ENCODE measurements around the gene SEZ6.

The SEZ6 gene

DNA sequence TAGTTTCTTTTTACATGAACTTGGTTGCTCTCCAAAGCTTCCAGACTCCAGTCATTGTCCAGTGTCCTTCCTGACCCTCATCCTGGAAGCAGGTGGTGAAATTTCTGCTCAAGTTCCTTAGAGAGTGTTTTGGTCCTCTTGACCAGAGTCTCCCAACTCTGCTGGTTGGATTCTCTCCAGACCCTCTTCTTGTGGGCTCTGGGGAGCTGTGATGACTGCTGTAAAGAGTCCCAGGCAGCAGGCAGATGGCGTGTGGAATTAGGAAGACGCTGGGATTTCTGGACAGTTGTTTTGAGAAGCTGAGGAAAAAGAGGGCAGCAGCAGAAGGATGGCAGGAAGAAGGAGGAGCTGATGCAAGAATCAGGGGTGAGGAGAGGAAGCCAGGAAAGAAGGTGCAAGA lies 1.6 kb upstream of the SEZ6 start:
- Histone ChIP-seq H3K4me1 (ENCODE audit: control insufficient read depth in 2 of 2, insufficient read depth in 2 of 2, low read length in 2 of 2) (peaks cover 0 to 4% of the 10 kb centered on the region in 2 donors), H3K27me3 (ENCODE audit: control insufficient read depth in 2 of 2, insufficient read depth in 2 of 2, low read length in 2 of 2) (peaks cover 35 to 36% of the 10 kb centered on the region in 2 donors)

GRCh38 chr17:29004081-29004692 lies 1.6 kb downstream of the SEZ6 start:
- Histone ChIP-seq H3K27ac (ENCODE audit: low read depth in 2 of 2, low read length in 2 of 2) (no peak overlapping the region), H3K27me3 (ENCODE audit: control insufficient read depth in 2 of 2, insufficient read depth in 2 of 2, low read length in 2 of 2) (peaks cover 32 to 41% of the 10 kb centered on the region in 2 donors), H3K9ac (ENCODE audit: low read depth in 1 of 2, low read length in 2 of 2) (no peak overlapping the region), H3K4me1 (ENCODE audit: control insufficient read depth in 2 of 2, insufficient read depth in 2 of 2, low read length in 2 of 2) (peaks cover 0 to 4% of the 10 kb centered on the region in 2 donors), H3K4me3 (ENCODE audit: low read length in 2 of 2) (no peak overlapping the region), H3K36me3 (ENCODE audit: control insufficient read depth in 2 of 2, insufficient read depth in 2 of 2, low read length in 2 of 2) (no peaks in the 10 kb centered on the region), H3K9me3 (ENCODE audit: control insufficient read depth in 2 of 2, low read length in 2 of 2) (no peaks in the 10 kb centered on the region)

More for the DNA sequence above, 1.6 kb upstream of the SEZ6 start:
- Histone ChIP-seq H3K27ac (ENCODE audit: low read depth in 2 of 2, low read length in 2 of 2) (no peak overlapping the region), H3K9me3 (ENCODE audit: control insufficient read depth in 2 of 2, low read length in 2 of 2) (no peaks in the 10 kb centered on the region), H3K4me3 (ENCODE audit: low read length in 2 of 2) (no peak overlapping the region), H3K36me3 (ENCODE audit: control insufficient read depth in 2 of 2, insufficient read depth in 2 of 2, low read length in 2 of 2) (no peaks in the 10 kb centered on the region), H3K9ac (ENCODE audit: low read depth in 1 of 2, low read length in 2 of 2) (no peak overlapping the region)

DNA sequence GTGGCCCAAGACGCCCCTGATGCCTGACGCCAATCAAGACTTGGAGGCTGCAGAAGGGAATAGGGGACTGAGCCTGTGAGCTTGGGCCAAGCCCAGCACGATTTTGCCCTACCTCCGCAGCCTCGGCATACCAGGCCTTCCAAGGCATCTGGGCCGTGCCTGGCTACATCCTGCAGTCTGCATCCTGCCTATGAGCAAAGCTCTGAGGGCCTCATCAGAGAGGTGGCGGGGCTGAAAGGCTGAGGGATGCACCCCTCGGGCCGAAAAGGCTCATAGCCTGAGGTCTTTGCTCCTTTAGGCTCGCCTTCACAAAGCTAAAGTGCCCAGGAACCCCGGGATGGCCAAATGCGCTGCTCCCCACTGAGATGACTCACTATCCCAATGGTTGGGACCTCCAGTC lies 2.5 kb downstream of the SEZ6 start:
- Histone ChIP-seq H3K9me3 (ENCODE audit: control insufficient read depth in 2 of 2, low read length in 2 of 2) (no peaks in the 10 kb centered on the region), H3K36me3 (ENCODE audit: control insufficient read depth in 2 of 2, insufficient read depth in 2 of 2, low read length in 2 of 2) (no peaks in the 10 kb centered on the region), H3K27ac (ENCODE audit: low read depth in 2 of 2, low read length in 2 of 2) (no peak overlapping the region), H3K4me1 (ENCODE audit: control insufficient read depth in 2 of 2, insufficient read depth in 2 of 2, low read length in 2 of 2) (peaks cover 0 to 4% of the 10 kb centered on the region in 2 donors), H3K27me3 (ENCODE audit: control insufficient read depth in 2 of 2, insufficient read depth in 2 of 2, low read length in 2 of 2) (peaks cover 27 to 38% of the 10 kb centered on the region in 2 donors), H3K4me3 (ENCODE audit: low read length in 2 of 2) (no peak overlapping the region), H3K9ac (ENCODE audit: low read depth in 1 of 2, low read length in 2 of 2) (no peak overlapping the region)

- Histone ChIP-seq H3K9ac (ENCODE audit: low read depth in 1 of 2, low read length in 2 of 2) (no peak overlapping the region), H3K9me3 (ENCODE audit: control insufficient read depth in 2 of 2, low read length in 2 of 2) (no peaks in the 10 kb centered on the region), H3K4me3 (ENCODE audit: low read length in 2 of 2) (no peak overlapping the region), H3K36me3 (ENCODE audit: control insufficient read depth in 2 of 2, insufficient read depth in 2 of 2, low read length in 2 of 2) (no peaks in the 10 kb centered on the region), H3K27ac (ENCODE audit: low read depth in 2 of 2, low read length in 2 of 2) (no peak overlapping the region), H3K27me3 (ENCODE audit: control insufficient read depth in 2 of 2, insufficient read depth in 2 of 2, low read length in 2 of 2) (peaks cover 26 to 40% of the 10 kb centered on the region in 2 donors), H3K4me1 (ENCODE audit: control insufficient read depth in 2 of 2, insufficient read depth in 2 of 2, low read length in 2 of 2) (peaks cover 0 to 4% of the 10 kb centered on the region in 2 donors)
These were observed 3.0 kb downstream of the SEZ6 start for GRCh38 chr17:29002811-29003210.

DNA sequence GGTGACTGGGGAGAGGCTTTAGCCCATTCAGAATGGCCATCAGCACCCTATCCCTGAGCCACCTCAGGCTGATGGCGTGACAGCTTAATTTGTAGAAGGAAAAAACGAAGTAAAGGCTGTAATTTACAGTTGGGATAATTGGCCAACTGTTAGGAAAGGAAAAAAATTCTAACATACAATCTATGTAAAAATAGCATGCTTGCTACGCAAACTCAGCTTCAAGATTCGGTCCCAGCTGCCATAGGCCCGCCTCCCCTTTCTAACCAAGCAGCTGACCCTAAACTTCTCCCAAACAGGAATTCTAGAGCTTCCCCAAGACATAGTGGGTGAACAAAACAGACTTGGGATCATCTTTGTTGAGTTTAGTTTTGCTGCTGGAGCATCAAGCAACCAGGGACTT lies 4.9 kb downstream of the SEZ6 start:
- peaks cover 21 to 32% of the 10 kb centered on the region in 2 donors for H3K27me3 ChIP-seq (ENCODE audit: control insufficient read depth in 2 of 2, insufficient read depth in 2 of 2, low read length in 2 of 2)
- no peaks in the 10 kb centered on the region for H3K9me3 ChIP-seq (ENCODE audit: control insufficient read depth in 2 of 2, low read length in 2 of 2)
- H3K4me3 ChIP-seq (ENCODE audit: low read length in 2 of 2) = no peak overlapping the region
- H3K9ac ChIP-seq (ENCODE audit: low read depth in 1 of 2, low read length in 2 of 2) = no peak overlapping the region
- no peaks in the 10 kb centered on the region for H3K36me3 ChIP-seq (ENCODE audit: control insufficient read depth in 2 of 2, insufficient read depth in 2 of 2, low read length in 2 of 2)
- H3K27ac ChIP-seq (ENCODE audit: low read depth in 2 of 2, low read length in 2 of 2) = no peak overlapping the region
- H3K4me1 ChIP-seq (ENCODE audit: control insufficient read depth in 2 of 2, insufficient read depth in 2 of 2, low read length in 2 of 2) = peaks cover 0 to under 1% of the 10 kb centered on the region in 2 donors

DNA sequence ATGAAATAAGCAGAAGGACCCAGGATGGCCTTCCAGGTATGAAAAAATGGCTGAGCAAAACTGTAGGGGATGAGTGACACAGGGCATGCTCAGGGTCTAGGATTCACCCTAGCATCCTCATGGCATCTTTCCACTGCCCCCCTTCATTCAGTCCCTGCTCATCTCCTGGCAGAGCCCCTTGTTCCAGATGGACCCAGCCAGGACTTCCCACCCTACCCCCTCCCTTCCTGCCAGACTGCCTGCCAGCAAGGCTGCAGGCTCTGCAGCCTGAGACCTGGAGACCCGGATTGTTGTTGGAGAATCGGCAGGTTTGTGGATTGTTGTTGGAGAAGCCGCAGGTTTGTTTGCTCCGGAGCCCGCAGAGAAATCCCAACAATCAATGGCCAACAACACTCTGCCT lies 6.6 kb downstream of the SEZ6 start:
- Histone ChIP-seq H3K9ac (ENCODE audit: low read depth in 1 of 2, low read length in 2 of 2) (no peak overlapping the region), H3K36me3 (ENCODE audit: control insufficient read depth in 2 of 2, insufficient read depth in 2 of 2, low read length in 2 of 2) (no peaks in the 10 kb centered on the region), H3K27ac (ENCODE audit: low read depth in 2 of 2, low read length in 2 of 2) (no peak overlapping the region), H3K27me3 (ENCODE audit: control insufficient read depth in 2 of 2, insufficient read depth in 2 of 2, low read length in 2 of 2) (peaks cover 11 to 24% of the 10 kb centered on the region in 2 donors), H3K4me1 (ENCODE audit: control insufficient read depth in 2 of 2, insufficient read depth in 2 of 2, low read length in 2 of 2) (no peaks in the 10 kb centered on the region), H3K9me3 (ENCODE audit: control insufficient read depth in 2 of 2, low read length in 2 of 2) (no peaks in the 10 kb centered on the region), H3K4me3 (ENCODE audit: low read length in 2 of 2) (no peak overlapping the region)

DNA sequence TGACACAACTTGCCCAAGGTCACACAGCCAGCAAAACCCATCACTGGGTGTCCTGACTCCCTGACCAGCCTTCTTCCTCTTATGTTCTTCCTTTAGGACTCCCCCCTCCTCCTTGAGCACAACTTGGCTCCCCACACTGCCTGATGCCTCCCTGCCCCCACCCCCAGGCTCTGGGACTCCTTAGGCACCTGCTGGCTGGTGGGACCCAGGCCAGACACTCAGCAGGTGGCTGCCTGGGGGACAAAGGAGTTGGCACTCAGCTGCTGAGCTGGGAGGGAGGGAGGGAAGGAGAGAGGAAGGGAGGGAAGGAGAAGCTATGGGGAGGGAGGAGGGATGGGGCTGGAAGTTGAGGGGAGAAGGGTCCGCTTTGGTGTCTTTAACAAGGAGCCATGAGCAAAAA lies 8.0 kb downstream of the SEZ6 start:
- Histone ChIP-seq H3K36me3 (ENCODE audit: control insufficient read depth in 2 of 2, insufficient read depth in 2 of 2, low read length in 2 of 2) (no peaks in the 10 kb centered on the region), H3K27ac (ENCODE audit: low read depth in 2 of 2, low read length in 2 of 2) (no peak overlapping the region)

GRCh38 chr17:28996554-28997096 lies 9.2 kb downstream of the SEZ6 start:
- peaks cover 0 to 11% of the 10 kb centered on the region in 2 donors for H3K27me3 ChIP-seq (ENCODE audit: control insufficient read depth in 2 of 2, insufficient read depth in 2 of 2, low read length in 2 of 2)
- H3K27ac ChIP-seq (ENCODE audit: low read depth in 2 of 2, low read length in 2 of 2) = no peak overlapping the region
- H3K4me3 ChIP-seq (ENCODE audit: low read length in 2 of 2) = no peak overlapping the region
- no peaks in the 10 kb centered on the region for H3K36me3 ChIP-seq (ENCODE audit: control insufficient read depth in 2 of 2, insufficient read depth in 2 of 2, low read length in 2 of 2)
- no peaks in the 10 kb centered on the region for H3K9me3 ChIP-seq (ENCODE audit: control insufficient read depth in 2 of 2, low read length in 2 of 2)
- H3K9ac ChIP-seq (ENCODE audit: low read depth in 1 of 2, low read length in 2 of 2) = no peak overlapping the region
- H3K4me1 ChIP-seq (ENCODE audit: control insufficient read depth in 2 of 2, insufficient read depth in 2 of 2, low read length in 2 of 2) = no peaks in the 10 kb centered on the region

More for the DNA sequence above, 8.0 kb downstream of the SEZ6 start:
- H3K4me3 ChIP-seq (ENCODE audit: low read length in 2 of 2) = no peak overlapping the region
- H3K9ac ChIP-seq (ENCODE audit: low read depth in 1 of 2, low read length in 2 of 2) = no peak overlapping the region
- H3K27me3 ChIP-seq (ENCODE audit: control insufficient read depth in 2 of 2, insufficient read depth in 2 of 2, low read length in 2 of 2) = peaks cover 0 to 11% of the 10 kb centered on the region in 2 donors
- no peaks in the 10 kb centered on the region for H3K9me3 ChIP-seq (ENCODE audit: control insufficient read depth in 2 of 2, low read length in 2 of 2)
- H3K4me1 ChIP-seq (ENCODE audit: control insufficient read depth in 2 of 2, insufficient read depth in 2 of 2, low read length in 2 of 2) = no peaks in the 10 kb centered on the region

DNA sequence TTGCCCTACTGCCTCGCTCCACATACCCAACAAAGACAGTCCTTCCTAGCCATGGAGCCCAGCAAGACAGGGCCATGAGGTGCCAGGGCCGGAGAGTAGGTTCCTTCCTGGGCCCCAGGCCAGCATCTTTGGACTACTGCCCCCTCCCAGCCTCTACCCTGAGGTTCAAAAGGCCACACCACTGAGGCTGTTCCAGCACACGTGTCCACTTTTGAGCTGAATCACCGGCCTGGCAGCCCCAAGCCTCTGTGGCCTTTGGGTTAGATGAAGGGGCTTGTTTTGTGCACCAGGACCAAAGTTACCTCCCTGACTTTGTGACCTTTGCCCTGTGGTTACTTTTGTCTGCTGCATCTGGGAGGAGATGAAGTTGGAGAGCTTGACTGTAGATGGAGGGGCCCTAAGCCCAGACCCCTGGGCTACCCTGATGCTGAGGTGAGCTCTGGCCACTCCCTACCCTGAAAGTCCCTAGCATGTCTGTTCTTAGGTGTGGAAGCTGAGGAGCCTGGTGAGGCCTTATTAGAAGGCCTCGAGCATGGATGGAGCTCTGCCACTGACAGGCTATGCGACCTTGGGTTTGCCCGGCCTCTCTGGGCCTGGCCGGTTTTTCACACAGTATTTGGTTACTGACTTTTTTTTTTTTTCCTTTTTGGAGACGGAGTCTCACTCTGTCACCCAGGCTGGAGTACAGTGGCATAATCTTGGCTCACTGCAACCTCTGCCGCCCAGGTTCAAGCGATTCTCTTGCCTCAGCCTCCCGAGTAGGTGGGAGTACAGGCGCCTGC lies 12.0 kb downstream of the SEZ6 start:
- Histone ChIP-seq H3K36me3 (ENCODE audit: control insufficient read depth in 2 of 2, insufficient read depth in 2 of 2, low read length in 2 of 2) (no peaks in the 10 kb centered on the region), H3K4me1 (ENCODE audit: control insufficient read depth in 2 of 2, insufficient read depth in 2 of 2, low read length in 2 of 2) (no peaks in the 10 kb centered on the region), H3K9ac (ENCODE audit: low read depth in 1 of 2, low read length in 2 of 2) (no peak overlapping the region)

More for the DNA sequence above, 12.0 kb downstream of the SEZ6 start:
- Histone ChIP-seq H3K27me3 (ENCODE audit: control insufficient read depth in 2 of 2, insufficient read depth in 2 of 2, low read length in 2 of 2) (peaks cover 0 to 4% of the 10 kb centered on the region in 2 donors), H3K9me3 (ENCODE audit: control insufficient read depth in 2 of 2, low read length in 2 of 2) (no peaks in the 10 kb centered on the region), H3K4me3 (ENCODE audit: low read length in 2 of 2) (no peak overlapping the region), H3K27ac (ENCODE audit: low read depth in 2 of 2, low read length in 2 of 2) (no peak overlapping the region)

All from mucosa of rectum (tissue), 2 donors.